Vagina (tissue), 2 donors: ENCODE results near the gene KLHL3.

ENCODE experiments used
- POLR2A ChIP-seq, 2 donors: fragments of 450-650 bp; IDR thresholded peaks; one replicate each; pipeline ENCODE4 v1.6.1; 2017; ENCODE audit warnings: antibody characterized with exemption in 2 of 2, mild to moderate bottlenecking in 2 of 2, moderate library complexity in 2 of 2
- POLR2AphosphoS5 ChIP-seq, 2 donors: sonication (generic); formaldehyde crosslinking; IDR thresholded peaks; one replicate each; pipeline ENCODE4 v1.9.0; 2017; ENCODE audit warnings: antibody characterized with exemption in 2 of 2, mild to moderate bottlenecking in 2 of 2, low read depth in 1 of 2; ENCODE audit not compliant: insufficient read depth in 1 of 2
- TF ChIP-seq, protein P1 (sequence below), 3 experiments: fragments of 450-650 bp in 2 of 3; fragments of 200-600 bp in 1 of 3; sonication (generic) in 1 of 3; IDR thresholded peaks; one replicate each; pipeline ENCODE4 v1.5.1; 2017 to 2019; ENCODE audit warnings: antibody characterized with exemption in 3 of 3, mild to moderate bottlenecking in 2 of 3, moderate library complexity in 2 of 3

DNA sequence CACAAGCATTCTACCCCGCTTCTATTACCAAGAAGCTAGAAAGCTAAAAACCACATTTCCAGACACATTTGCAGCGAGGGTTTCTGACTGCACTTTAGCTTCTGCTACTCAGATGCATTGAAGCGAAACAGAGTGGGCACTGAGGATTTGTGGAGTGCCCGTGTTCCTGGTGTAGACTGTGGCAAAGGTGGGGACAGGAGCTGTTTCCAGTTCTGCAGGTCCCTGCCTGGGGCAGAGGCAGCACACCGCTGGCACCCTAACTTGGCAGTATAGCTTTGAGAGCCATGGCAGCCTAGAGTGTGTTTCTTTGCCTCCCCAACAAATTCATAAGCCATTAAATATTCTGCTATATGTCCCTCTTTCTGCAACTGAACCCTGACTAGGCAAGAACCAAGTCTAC lies 128.1 kb downstream of the KLHL3 start:
- TF ChIP-seq, protein P1, sequence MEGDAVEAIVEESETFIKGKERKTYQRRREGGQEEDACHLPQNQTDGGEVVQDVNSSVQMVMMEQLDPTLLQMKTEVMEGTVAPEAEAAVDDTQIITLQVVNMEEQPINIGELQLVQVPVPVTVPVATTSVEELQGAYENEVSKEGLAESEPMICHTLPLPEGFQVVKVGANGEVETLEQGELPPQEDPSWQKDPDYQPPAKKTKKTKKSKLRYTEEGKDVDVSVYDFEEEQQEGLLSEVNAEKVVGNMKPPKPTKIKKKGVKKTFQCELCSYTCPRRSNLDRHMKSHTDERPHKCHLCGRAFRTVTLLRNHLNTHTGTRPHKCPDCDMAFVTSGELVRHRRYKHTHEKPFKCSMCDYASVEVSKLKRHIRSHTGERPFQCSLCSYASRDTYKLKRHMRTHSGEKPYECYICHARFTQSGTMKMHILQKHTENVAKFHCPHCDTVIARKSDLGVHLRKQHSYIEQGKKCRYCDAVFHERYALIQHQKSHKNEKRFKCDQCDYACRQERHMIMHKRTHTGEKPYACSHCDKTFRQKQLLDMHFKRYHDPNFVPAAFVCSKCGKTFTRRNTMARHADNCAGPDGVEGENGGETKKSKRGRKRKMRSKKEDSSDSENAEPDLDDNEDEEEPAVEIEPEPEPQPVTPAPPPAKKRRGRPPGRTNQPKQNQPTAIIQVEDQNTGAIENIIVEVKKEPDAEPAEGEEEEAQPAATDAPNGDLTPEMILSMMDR (IDR thresholded peaks at IDR 0.05) = no peak
- TF ChIP-seq POLR2AphosphoS5 (IDR thresholded peaks at IDR 0.05; ENCODE audit: insufficient read depth in 1 of 2, low read depth in 1 of 2) (no peak), POLR2A (IDR thresholded peaks at IDR 0.05) (no peak)
